NOMO-1 (cell line): Measurements from ENCODE around the gene GPR148.

Experiments
- DNase-seq, 2 experiments: peaks; one replicate each; lab custom pipeline; 2025; ENCODE audit not compliant: unreplicated experiment in 2 of 2; lab: John Stamatoyannopoulos, UW

The GPR148 gene

GRCh38 chr2:130749078-130749477 lies 20.2 kb downstream of the GPR148 start:
- DNase-seq = no peak

DNA sequence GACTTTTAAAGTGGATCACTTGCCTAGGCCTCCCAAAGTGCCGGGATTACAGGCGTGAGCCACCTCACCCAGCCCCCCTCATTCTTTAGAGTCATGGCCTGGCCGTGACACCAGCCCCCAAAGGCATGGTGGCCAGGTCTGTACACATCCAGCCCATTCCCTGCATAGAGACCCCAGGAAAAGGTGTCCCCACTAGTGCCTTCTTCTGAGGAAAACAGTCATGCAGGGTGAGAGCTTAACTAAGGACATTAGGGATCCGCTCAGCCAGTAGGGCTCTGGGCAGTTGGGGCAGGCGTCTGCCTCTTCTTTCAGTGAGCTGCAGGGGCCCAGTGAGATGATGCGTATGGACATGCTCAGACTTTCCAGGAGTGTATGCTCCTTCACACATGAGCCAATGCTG lies 20.8 kb downstream of the GPR148 start:
- DNase-seq = no peak

GRCh38 chr2:130754811-130755210 lies 25.9 kb downstream of the GPR148 start:
- no peak for DNase-seq

DNA sequence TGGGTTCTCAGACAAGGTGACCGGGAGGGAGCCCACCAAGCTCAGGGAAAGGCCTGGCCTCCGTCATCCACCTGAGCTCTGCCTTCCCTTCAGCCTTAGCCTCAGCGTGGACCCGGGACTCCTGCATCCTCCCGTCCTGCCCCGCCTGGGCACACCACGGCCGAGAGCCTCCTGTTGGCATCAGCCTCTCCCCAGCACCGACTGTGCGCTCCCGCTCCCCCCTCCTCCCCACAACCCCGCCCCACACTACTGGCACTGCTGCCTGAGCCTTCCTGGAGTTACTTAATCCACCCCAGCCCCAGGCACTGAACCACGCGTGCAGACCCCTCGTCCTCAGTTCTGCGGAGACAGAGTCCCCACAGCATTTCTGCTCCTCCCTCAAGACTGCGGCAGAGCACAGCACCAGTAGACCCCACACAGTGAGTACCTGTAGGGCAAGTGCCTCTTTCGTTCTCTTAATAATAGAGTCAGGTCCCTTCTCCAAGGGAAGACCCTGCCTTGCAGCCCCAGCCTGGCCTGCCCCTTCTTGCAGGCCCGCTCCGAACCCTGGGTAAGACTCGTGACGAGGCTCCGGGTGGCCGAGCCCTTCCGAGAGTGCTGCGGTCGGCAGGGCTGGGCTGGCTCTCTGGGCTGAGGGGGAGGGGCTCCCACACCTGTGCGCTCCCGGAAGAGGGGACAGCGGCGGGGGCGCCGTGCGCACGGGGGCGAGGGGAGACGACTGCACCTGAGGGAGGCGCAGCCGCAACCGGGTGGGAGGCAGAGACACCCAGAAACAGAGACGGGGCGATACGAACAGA lies 26.6 kb downstream of the GPR148 start, which contains the start of gene AMER3:
TSS of gene AMER3 (plus strand) at position 285 of the 797 bp plus-strand sequence. CDS start 6,533 bp downstream, outside the sequence.
- DNase-seq = no peak

DNA sequence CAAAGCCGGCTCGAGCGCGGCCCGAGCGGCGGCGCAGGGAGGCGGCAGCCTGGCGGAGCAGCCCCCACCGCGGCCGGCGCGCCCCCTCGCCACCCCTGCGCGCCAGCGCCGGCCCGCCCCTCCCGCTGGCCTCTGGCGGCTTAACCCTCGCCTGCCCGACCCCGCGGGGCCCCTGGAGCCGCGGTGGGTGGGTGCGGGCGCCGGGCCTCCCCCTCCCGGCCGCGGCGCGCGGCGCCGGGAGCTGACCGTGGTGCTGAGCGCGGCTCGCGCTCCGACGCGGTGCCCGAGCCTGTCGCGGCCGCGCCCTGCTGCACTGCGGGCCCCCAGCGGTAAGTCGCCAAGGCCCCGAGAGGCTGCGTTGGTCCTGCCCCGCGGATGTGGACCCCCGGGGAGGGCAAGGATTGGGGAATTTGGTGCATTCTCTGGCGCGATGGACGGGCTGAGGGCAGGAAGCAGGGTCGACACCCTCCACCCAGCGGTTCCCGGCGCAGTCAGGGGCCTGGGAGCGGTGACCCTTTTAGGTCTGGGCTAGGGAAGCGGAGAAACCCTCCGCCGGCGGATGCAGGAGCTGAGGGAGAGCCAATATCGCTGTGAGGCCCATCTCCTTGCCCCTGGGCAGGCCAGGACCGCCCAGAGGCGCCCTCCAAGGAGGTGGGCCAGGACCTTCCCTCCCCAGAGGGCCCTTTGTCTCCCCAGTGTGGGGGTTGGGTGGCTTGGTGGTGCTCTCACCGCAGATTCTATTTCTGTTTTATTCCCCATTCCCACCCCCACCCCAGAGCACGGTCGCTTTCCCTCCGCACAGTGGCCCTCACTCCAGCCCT lies 27.4 kb downstream of the GPR148 start:
- DNase-seq = no peak

DNA sequence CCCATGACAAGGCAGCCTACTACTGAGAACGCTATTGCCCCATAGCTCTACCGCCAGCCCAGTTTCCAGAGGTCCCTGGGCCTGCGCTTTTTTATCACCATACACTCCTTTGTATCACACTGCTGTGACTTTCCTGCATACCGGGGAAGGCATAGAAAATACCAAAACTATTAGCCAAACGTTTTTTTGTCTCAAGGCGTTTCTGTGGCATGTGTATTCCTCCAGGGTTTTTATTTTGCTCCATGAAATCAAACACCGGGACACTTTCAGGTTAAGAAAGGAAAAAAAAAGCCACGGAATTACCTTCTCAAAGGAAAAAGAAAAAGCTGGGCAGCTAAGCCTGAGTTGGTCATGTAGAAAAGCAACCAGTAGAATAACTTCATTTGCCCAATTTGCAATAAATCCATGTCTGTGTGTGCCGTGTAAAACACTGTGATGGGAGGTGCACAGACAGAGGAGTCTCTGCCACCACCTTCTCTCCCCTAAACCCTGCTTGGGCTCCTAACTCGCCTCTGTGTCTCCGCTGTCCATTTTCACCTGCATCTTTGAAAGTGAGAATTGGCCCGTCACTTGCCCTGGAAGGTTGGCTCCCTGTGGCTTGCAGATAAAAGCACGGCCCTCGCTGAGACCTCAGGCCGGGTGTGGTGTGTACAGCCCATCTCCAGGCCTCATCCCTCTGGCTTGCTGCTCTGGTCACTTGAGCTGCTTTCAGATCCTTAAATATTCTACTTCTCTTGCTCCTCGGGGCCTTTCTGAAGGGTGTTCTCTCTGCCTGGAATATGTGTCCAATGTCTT lies 28.2 kb downstream of the GPR148 start:
- DNase-seq = no peak

DNA sequence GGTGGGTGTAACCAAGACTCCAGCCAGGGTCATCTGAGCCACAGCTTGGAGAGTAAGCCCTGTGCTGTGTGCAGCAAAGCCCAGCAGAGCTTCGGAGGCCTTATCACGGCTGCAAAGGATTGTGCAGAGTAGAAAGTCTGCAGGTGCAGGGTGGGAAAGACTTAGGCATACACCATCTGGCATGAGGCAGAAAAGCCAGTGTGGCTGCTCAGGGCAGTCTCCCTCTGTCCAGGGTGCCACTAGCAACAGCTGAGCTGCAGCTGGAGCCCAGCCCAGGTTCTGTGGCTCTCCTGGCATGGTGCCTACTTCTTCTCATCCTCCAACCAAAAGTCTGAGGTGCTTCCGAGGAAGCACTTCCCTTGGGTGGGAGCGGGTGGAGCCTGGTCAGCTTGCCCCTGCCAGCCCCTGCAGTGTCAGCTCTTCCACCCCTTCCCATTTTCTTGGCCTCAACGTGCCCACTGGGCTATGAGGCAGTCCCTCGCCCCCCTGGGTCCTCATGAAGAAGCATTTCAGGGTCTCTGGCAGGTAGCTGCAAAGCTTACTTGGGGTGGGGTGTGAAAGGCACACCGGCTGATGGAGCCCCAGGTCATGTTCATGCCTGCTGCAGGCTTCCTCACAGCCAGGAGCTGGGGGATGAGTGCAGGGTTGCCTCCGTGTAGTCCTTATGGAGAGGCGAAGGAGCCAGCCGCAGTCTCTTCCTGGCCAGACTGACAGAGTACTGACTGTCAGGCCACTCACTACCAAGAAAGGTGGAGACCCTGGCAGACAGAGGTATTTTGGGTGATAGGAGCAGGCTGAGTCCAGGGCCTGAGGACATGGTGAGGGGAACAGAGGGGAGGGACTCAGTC lies 31.3 kb downstream of the GPR148 start:
- DNase-seq = no peak

GRCh38 chr2:130760754-130761751 lies 32.2 kb downstream of the GPR148 start:
- no peak for DNase-seq

DNA sequence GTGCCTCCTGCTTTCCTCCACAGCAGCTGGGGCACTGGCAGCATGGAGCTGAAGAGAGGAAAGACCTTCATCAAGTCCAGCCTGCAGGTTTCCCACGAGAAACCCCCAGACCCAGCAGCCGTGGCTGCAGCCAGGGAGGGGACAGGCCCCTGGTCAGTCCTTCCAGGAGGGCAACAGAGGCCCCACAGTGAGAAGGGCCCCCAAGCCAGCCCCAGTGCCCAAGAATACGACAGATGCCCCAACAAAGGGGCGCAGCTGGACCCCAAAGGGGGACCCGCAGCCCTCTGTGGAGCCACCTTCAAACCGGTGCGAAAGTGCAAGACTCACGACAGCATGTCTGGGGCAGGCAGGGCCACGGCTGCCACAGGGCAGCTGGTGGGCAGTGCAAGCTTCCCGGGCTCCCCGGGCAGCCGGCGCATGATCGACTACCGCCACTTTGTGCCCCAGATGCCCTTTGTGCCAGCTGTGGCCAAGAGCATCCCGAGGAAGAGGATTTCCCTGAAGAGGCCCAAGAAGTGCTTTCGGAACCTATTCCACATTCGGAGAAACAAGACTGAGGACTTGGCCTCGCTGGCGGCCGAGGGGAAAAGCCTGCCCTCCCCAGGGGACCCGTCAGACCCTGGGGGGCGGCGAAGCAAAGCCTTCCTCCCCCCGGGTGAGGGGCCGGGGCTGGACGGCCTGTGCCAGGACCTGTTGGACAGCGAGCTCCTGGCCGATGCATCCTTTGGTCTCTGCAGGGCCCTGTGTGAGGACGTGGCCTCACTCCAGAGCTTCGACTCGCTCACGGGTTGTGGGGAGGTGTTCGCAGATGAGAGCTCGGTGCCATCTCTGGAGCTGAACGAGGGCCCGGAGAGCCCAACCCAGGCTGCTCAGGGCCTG lies 33.4 kb downstream of the GPR148 start:
- DNase-seq = no peak

- DNase-seq = no peak
These were observed 34.1 kb downstream of the GPR148 start for GRCh38 chr2:130762910-130763385.

GRCh38 chr2:130763405-130763804 lies 34.5 kb downstream of the GPR148 start:
- DNase-seq = no peak

DNA sequence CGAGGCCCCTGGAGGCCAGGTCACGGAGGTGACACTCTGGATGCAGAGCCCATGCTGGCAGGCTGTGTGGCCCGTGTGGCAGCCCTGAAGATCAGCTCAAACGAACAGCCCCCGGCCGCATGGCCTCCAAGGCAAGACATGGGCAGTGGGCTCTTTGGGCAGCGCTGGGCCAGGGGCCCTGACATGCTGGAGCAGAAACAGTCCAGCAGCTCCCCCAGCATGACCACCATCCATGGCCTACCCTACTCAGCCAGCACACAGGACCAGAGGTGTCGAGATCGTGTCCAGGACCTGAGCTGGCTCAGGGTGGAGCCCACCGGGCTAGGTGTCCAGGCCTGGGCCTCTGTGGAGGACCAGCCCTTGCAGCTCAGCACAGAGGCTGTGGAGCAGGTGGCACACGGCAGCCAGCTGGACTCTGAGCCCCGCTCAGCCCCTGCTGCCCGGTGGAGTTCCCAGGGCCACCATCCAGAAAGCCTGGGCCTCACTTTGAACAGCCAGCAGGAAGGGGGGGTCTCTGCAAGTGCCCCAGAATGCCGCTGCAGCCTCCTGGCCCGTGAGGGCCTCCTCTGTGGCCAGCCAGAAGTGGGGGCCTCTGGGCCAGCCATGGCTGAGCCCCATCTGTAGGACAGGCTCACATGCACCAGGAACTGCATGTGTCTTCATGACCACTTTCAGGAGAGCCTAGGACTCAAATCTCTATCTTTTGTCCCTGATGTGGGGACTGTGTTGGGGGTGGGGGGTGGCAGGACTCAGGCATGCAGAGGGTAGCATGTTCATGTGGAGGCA lies 35.4 kb downstream of the GPR148 start:
- no peak for DNase-seq

DNA sequence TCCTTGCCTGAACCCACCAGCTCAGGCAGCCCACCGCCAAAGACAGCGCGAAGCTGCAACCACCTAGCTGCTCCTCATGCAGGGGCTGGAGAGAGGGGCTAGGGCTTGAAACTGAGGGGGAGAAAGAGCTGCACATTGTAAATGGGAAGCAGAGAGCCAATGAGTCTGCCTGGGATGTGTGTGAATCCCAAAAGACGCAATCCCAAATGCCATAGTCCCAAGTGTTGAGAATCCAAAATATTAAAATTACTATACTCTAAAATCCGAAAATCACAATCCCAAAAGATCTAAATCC lies 35.9 kb downstream of the GPR148 start:
- no peak for DNase-seq

DNA sequence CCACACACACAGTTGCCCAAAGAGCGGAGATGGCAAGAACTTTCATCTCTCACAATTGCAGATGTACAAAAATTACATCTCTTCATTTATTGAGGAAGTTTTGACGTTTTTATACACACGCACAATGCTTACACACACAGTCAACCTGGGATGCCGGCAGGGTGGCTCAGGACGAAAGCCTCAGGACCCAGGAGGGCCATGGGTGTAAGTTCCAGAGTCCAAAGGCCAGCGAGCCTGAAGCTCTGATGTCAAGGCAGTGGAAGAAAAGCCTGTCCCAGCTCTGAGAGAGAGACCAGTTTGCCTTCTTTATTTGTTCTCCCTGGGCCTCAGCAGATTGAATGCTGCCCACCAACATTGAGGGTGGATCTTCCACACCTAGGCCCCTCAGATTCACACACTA lies 36.6 kb downstream of the GPR148 start:
- no peak for DNase-seq

- no peak for DNase-seq
These were observed 37.2 kb downstream of the GPR148 start for GRCh38 chr2:130766037-130766436.

DNA sequence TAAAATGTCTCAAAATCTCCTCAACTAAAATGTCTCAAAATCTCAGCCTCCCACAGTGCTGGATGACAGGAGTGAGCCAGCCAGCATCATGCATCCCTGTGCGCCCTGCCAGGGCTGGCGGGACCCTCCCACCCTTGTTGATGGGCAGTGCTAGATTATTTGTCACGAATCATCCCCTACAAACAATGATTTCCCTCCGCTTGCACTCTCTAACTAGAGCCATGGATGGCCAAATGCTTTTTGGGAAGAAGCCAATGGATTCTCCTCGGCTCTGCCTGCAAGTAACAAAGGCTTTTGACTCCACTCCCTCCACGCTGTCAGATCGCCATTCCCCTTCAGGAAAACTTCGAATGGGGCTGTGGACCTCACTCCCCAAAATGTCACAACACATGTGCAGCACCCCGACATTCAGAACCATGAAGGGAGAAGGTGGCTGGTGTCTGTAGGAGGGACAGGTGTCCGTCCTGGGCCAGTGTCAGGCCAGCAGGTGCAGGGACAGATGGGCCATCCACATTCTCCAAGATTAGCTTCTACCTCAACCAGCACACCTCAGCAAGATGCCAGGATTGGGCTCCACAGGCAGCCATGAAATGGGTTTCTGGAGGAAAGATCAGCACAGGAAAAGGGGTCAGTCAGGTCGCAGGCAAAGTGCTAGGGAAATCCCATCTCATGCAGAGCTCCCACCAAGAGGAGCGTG lies 38.0 kb downstream of the GPR148 start:
- DNase-seq = no peak

- DNase-seq = no peak
These were observed 38.5 kb downstream of the GPR148 start for GRCh38 chr2:130767408-130767775.
